22Rv1 (cell line): Measurements from ENCODE around the gene IGSF1.

Experiments used
- ZFX ChIP-seq: fragments of 450-650 bp; IDR thresholded peaks from 2 replicates; pipeline ENCODE4 v1.6.1; 2017; ENCODE audit warnings: antibody characterized with exemption, borderline replicate concordance
- TF ChIP-seq, protein P1 (sequence below): fragments of 450-650 bp; IDR thresholded peaks from 2 replicates; pipeline ENCODE4 v1.5.1; 2017; ENCODE audit warnings: mild to moderate bottlenecking

DNA sequence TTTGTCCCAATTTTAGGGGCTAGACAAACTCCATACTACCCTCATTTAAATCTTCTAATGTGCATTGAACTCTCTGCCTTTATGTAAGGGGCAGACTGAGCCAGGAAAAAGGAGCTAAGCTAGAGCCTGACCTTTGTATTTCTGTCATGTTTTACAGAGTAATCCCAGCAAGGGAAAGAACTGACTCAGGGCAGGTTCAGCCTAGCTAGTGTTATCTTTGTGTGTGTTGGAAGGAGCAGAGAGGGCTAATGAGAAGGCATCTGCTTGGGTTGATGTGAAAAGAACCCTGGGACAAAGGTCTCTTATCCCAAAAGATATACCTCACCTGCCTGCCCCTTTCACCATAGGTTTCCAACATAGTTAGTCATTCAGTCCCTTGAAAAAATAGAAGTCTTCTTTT, 31.7 kb downstream of the IGSF1 start:
- TF ChIP-seq, protein P1, sequence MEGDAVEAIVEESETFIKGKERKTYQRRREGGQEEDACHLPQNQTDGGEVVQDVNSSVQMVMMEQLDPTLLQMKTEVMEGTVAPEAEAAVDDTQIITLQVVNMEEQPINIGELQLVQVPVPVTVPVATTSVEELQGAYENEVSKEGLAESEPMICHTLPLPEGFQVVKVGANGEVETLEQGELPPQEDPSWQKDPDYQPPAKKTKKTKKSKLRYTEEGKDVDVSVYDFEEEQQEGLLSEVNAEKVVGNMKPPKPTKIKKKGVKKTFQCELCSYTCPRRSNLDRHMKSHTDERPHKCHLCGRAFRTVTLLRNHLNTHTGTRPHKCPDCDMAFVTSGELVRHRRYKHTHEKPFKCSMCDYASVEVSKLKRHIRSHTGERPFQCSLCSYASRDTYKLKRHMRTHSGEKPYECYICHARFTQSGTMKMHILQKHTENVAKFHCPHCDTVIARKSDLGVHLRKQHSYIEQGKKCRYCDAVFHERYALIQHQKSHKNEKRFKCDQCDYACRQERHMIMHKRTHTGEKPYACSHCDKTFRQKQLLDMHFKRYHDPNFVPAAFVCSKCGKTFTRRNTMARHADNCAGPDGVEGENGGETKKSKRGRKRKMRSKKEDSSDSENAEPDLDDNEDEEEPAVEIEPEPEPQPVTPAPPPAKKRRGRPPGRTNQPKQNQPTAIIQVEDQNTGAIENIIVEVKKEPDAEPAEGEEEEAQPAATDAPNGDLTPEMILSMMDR, result no peak
- no peak for TF ChIP-seq ZFX
